ENCODE measurements around the gene JPH2. TPM values are rescaled to one million over a fixed set of nuclear protein-coding genes. Genes with fewer than 3 reads are reported as not detected.

Gene JPH2
- total RNA-seq, 1 donor from 2014 or later = 18.5 TPM

DNA sequence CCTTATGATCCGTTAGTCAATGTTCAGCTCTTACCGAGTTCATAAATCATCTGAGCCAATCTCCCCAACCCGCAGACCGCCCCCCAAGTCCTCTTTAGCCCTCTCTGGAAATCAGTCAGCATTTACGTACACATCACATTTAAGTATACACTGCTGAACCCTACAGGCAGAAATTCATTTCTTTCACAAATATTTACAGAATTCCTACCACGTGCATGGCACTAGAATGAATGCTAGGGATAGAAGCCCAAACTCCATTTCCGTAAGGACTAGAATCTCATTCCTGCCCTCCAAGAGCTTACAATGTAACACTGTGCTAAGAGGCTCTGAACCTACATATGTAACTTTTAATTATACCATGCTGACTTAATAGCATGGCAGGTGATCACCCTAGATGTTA is 21.8 kb upstream of the JPH2 start:
- Mint-ChIP-seq H3K27me3 (ENCODE audit: low read depth, unreplicated experiment) (no peaks in the 10 kb centered on the region), H3K36me3 (ENCODE audit: low read depth, unreplicated experiment) (no peaks in the 10 kb centered on the region), H3K4me1 (ENCODE audit: low read depth, unreplicated experiment) (peaks cover 28% of the 10 kb centered on the region), H3K27ac (ENCODE audit: unreplicated experiment) (peak overlapping the region; percentile 88), H3K4me3 (ENCODE audit: unreplicated experiment) (peak overlapping the region; percentile 91), H3K9me3 (ENCODE audit: unreplicated experiment) (no peaks in the 10 kb centered on the region)
- peaks cover 29% of the 10 kb centered on the region for H3K4me1 ChIP-seq (ENCODE audit: insufficient read depth, low read length)
- TF ChIP-seq EZH2 (IDR thresholded peaks at IDR 0.05; ENCODE audit: insufficient read depth, low read length) = no peak
- no peak for TF ChIP-seq CTCF (IDR thresholded peaks at IDR 0.05; ENCODE audit: insufficient read depth, low read depth, low read length)
- no peak overlapping the region for H3K27ac ChIP-seq (ENCODE audit: low read depth, low read length)
- H3K9me3 ChIP-seq (ENCODE audit: insufficient read depth, low read depth, low read length) = no peaks in the 10 kb centered on the region
- peaks cover 6% of the 10 kb centered on the region for H3K36me3 ChIP-seq (ENCODE audit: insufficient read depth, low read length)
- H4K20me1 ChIP-seq (ENCODE audit: insufficient read depth, low read length) = peaks cover 32% of the 10 kb centered on the region
- H3K79me2 ChIP-seq (ENCODE audit: insufficient read depth, low read length) = peaks cover 59% of the 10 kb centered on the region
- no peaks in the 10 kb centered on the region for H3K27me3 ChIP-seq (ENCODE audit: insufficient read depth, low read length)
- H2AFZ ChIP-seq (ENCODE audit: low read depth, low read length) = no peak overlapping the region
- H3K4me2 ChIP-seq (ENCODE audit: low read length) = peak overlapping the region; percentile 86
- DNase-seq (ENCODE audit: low read depth) = peak; percentile 31
- peak overlapping the region; percentile 97 for H3K9ac ChIP-seq (ENCODE audit: low read length)
- peak overlapping the region; percentile 88 for H3K4me3 ChIP-seq (ENCODE audit: insufficient read depth, low read depth, low read length)
- no peak for FAIRE-seq

- Histone ChIP-seq H3K9me3 (ENCODE audit: insufficient read depth, low read depth, low read length) (no peaks in the 10 kb centered on the region), H3K27ac (ENCODE audit: low read depth, low read length) (no peak overlapping the region), H3K36me3 (ENCODE audit: insufficient read depth, low read length) (peaks cover 6% of the 10 kb centered on the region), H3K9ac (ENCODE audit: low read length) (no peak overlapping the region), H3K79me2 (ENCODE audit: insufficient read depth, low read length) (peaks cover 65% of the 10 kb centered on the region), H3K27me3 (ENCODE audit: insufficient read depth, low read length) (no peaks in the 10 kb centered on the region), H4K20me1 (ENCODE audit: insufficient read depth, low read length) (peaks cover 32% of the 10 kb centered on the region), H3K4me1 (ENCODE audit: insufficient read depth, low read length) (peaks cover 33% of the 10 kb centered on the region), H2AFZ (ENCODE audit: low read depth, low read length) (no peak overlapping the region), H3K4me3 (ENCODE audit: insufficient read depth, low read depth, low read length) (no peak overlapping the region), H3K4me2 (ENCODE audit: low read length) (peak overlapping the region; percentile 86)
- no peak for TF ChIP-seq EZH2 (IDR thresholded peaks at IDR 0.05; ENCODE audit: insufficient read depth, low read length)
- no peak for TF ChIP-seq CTCF (IDR thresholded peaks at IDR 0.05; ENCODE audit: insufficient read depth, low read depth, low read length)
- Mint-ChIP-seq H3K4me3 (ENCODE audit: unreplicated experiment) (peak overlapping the region; percentile 91), H3K27me3 (ENCODE audit: low read depth, unreplicated experiment) (no peaks in the 10 kb centered on the region), H3K4me1 (ENCODE audit: low read depth, unreplicated experiment) (peaks cover 33% of the 10 kb centered on the region), H3K27ac (ENCODE audit: unreplicated experiment) (peak overlapping the region; percentile 59), H3K9me3 (ENCODE audit: unreplicated experiment) (no peaks in the 10 kb centered on the region), H3K36me3 (ENCODE audit: low read depth, unreplicated experiment) (no peaks in the 10 kb centered on the region)
- no peak for FAIRE-seq
- DNase-seq (ENCODE audit: low read depth) = no peak
Measured at GRCh38 chr20:44208165-44208564, 21.2 kb upstream of the JPH2 start.

DNA sequence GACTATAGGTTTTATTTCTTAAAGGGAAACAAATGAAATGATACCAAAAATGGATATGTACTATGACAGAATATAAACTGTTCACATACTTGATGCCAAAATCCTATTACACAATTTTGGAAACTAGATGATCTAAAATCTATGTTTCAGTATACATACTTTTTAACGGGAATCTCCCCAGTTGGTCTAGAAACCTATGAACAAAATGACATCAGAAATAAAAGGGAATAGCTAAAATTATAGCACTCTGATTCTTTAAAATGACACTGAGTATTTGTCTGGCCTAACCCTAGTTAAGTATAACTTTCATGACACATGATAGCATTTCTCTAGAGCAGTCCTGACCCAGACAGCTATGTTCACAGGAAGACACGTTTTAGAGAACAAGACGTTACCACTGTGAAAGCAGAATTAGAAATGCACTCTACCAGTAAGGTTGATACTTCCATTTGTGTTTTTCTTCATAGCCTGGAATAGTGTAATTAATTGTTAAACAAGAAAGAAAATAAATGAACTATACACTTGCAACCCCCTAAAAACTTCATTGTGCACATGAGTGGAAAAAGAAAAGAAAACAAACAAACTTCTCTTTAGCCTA is 20.2 kb upstream of the JPH2 start:
- H2AFZ ChIP-seq (ENCODE audit: low read depth, low read length) = no peak overlapping the region
- peaks cover 74% of the 10 kb centered on the region for H3K79me2 ChIP-seq (ENCODE audit: insufficient read depth, low read length)
- H3K9ac ChIP-seq (ENCODE audit: low read length) = no peak overlapping the region
- no peak overlapping the region for H3K4me2 ChIP-seq (ENCODE audit: low read length)
- H3K27me3 ChIP-seq (ENCODE audit: insufficient read depth, low read length) = no peaks in the 10 kb centered on the region
- peaks cover 32% of the 10 kb centered on the region for H4K20me1 ChIP-seq (ENCODE audit: insufficient read depth, low read length)
- no peak overlapping the region for H3K4me3 ChIP-seq (ENCODE audit: insufficient read depth, low read depth, low read length)
- peaks cover 33% of the 10 kb centered on the region for H3K4me1 ChIP-seq (ENCODE audit: insufficient read depth, low read length)
- H3K27ac ChIP-seq (ENCODE audit: low read depth, low read length) = no peak overlapping the region
- Mint-ChIP-seq H3K9me3 (ENCODE audit: unreplicated experiment) (no peaks in the 10 kb centered on the region), H3K27me3 (ENCODE audit: low read depth, unreplicated experiment) (no peaks in the 10 kb centered on the region), H3K27ac (ENCODE audit: unreplicated experiment) (no peak overlapping the region), H3K4me3 (ENCODE audit: unreplicated experiment) (no peak overlapping the region), H3K4me1 (ENCODE audit: low read depth, unreplicated experiment) (peaks cover 37% of the 10 kb centered on the region), H3K36me3 (ENCODE audit: low read depth, unreplicated experiment) (no peaks in the 10 kb centered on the region)
- FAIRE-seq (no peak), DNase-seq (ENCODE audit: low read depth) (no peak)
- no peaks in the 10 kb centered on the region for H3K9me3 ChIP-seq (ENCODE audit: insufficient read depth, low read depth, low read length)
- TF ChIP-seq CTCF (IDR thresholded peaks at IDR 0.05; ENCODE audit: insufficient read depth, low read depth, low read length) (no peak), EZH2 (IDR thresholded peaks at IDR 0.05; ENCODE audit: insufficient read depth, low read length) (no peak)
- peaks cover 14% of the 10 kb centered on the region for H3K36me3 ChIP-seq (ENCODE audit: insufficient read depth, low read length)
